ENCODE data around the gene KCNE1. TPM values are rescaled to one million over a fixed set of nuclear protein-coding genes. Genes with fewer than 3 reads are reported as not detected.

KCNE1 gene
- total and polyA plus RNA-seq, 10 of the 15 experiments (the other 5 are each of a cell fraction or from before 2014, with no cell fraction given): 0.06 to 0.18 (median 0.09) TPM; not detected in 5

- TF ChIP-seq IRF5 (IDR thresholded peaks at IDR 0.05; ENCODE audit: borderline replicate concordance): no peak
- no peak for TF ChIP-seq MYB (IDR thresholded peaks at IDR 0.05; ENCODE audit: borderline replicate concordance, low read depth, low read length)
- no peak for TF ChIP-seq PAX5 (IDR thresholded peaks at IDR 0.05; ENCODE audit: borderline replicate concordance, low read depth, low read length)
Observed at GRCh38 chr21:34514576-34515115, 2.6 kb upstream of the KCNE1 start (continued).

GRCh38 chr21:34513129-34513675 lies 1.2 kb upstream of the KCNE1 start:
- H4K20me1 ChIP-seq (ENCODE audit: control insufficient read depth, insufficient read depth): no peaks in the 10 kb centered on the region
- H3K4me3 ChIP-seq: no peak overlapping the region
- 82% methylated on average over 2 of the region's 2 CpGs for WGBS (ENCODE audit: insufficient coverage, insufficient replicate concordance, low lambda C conversion rate, missing lambda C conversion rate)
- FAIRE-seq (no peak), DNase-seq (ENCODE audit: low read depth, low spot score) (no peak), ATAC-seq (no peak)
- H3K4me1 ChIP-seq (ENCODE audit: control insufficient read depth, insufficient read depth, low read length): no peaks in the 10 kb centered on the region
- no peaks in the 10 kb centered on the region for H3K79me2 ChIP-seq (ENCODE audit: control insufficient read depth, insufficient read depth, low read length)
- H3K4me2 ChIP-seq (ENCODE audit: control insufficient read depth, insufficient read depth): no peak overlapping the region
- H2AFZ ChIP-seq (ENCODE audit: control insufficient read depth, low read depth, low read length): no peak overlapping the region
- intact Hi-C loops (cut with micrococcal nuclease; ENCODE audit: unreplicated experiment) (no loop called here), in situ Hi-C loops (cut with MboI) (no loop called here)
- BruUV-seq (replicated peaks): no TSS peak
- no peak overlapping the region for H3K9ac ChIP-seq (ENCODE audit: control insufficient read depth, insufficient read depth, low read length)
- H3K27ac ChIP-seq (ENCODE audit: control insufficient read depth, insufficient read depth): no peak overlapping the region
- SMC1A ChIA-PET (ENCODE audit: uncharacterized antibody, unreplicated experiment): interaction anchor here (1.7 kb wide), 1 partner anchor 90 kb away, joined by 7 read pairs; no protein-coding TSS in a partner anchor
- RAD21 ChIA-PET (ENCODE audit: unreplicated experiment): interaction anchor here (2.6 kb wide), 1 partner anchor 70 kb away, joined by 10 read pairs; no protein-coding TSS in a partner anchor
- H3K27me3 ChIP-seq (replicated peaks in 1 of 2; ENCODE audit: control insufficient read depth in 2 of 2, insufficient read depth in 2 of 2, low read length in 1 of 2): no peaks in the 10 kb centered on the region
- no peaks in the 10 kb centered on the region for H3K36me3 ChIP-seq (ENCODE audit: control insufficient read depth in 2 of 2, insufficient read depth in 2 of 2, low read length in 1 of 2)
- POLR2A ChIA-PET: no interaction called here
- CTCF ChIA-PET: interaction anchor here (1.3 to 13.6 kb wide), 2 partner anchors 90 to 118 kb away, joined by 3 to 216 read pairs; no protein-coding TSS in a partner anchor
- no peaks in the 10 kb centered on the region for H3K9me3 ChIP-seq (replicated peaks; ENCODE audit: control insufficient read depth, insufficient read depth, low read length)
- TF ChIP-seq IRF4 (IDR thresholded peaks at IDR 0.05; ENCODE audit: low read depth, low read length) (no peak), SREBF1 (IDR thresholded peaks at IDR 0.05; ENCODE audit: low read length) (no peak), SKIL (IDR thresholded peaks at IDR 0.05; ENCODE audit: low read depth, poor library complexity, severe bottlenecking) (no peak), WRNIP1 (IDR thresholded peaks at IDR 0.05; ENCODE audit: borderline replicate concordance, low read depth, low read length) (no peak), EZH2 (IDR thresholded peaks at IDR 0.05; ENCODE audit: borderline replicate concordance, control insufficient read depth, low read depth, low read length) (no peak), CUX1 (IDR thresholded peaks at IDR 0.05; ENCODE audit: insufficient replicate concordance, low read depth, low read length) (no peak), FOS (IDR thresholded peaks at IDR 0.05; ENCODE audit: borderline replicate concordance, extremely low read depth, insufficient read length) (no peak)

Data from GM12878 (cell line).